ENCODE measurements around the gene NSMCE1.

DNA sequence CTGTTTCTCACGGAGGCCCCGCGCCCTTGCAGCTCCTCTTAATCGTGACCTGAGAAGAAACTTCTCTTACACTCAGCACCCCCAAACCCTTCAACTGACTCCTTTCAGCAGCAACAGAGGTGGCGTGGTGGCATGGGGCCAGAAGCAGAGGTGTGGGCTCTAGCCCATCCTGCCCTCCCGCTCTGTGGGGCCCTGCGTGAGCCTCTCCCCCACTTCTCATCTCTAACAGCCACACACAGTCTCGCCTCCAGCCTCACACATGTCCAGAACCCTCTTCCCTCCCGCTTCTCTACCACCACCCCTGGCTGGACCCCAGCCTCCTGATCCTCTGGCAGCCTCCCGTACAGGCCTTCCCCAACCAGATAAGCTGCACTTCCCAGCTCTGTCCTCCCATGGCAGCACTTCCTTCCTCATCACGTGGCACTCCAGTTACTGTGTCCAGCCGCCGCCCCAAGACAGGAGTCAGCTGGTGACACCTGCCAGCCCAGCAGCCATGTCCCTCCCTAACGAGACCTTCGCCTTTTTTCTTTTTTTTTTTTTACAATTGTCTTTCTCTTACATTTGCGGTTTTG is 30.5 kb downstream of the NSMCE1 start:
- TF ChIP-seq, protein P1, sequence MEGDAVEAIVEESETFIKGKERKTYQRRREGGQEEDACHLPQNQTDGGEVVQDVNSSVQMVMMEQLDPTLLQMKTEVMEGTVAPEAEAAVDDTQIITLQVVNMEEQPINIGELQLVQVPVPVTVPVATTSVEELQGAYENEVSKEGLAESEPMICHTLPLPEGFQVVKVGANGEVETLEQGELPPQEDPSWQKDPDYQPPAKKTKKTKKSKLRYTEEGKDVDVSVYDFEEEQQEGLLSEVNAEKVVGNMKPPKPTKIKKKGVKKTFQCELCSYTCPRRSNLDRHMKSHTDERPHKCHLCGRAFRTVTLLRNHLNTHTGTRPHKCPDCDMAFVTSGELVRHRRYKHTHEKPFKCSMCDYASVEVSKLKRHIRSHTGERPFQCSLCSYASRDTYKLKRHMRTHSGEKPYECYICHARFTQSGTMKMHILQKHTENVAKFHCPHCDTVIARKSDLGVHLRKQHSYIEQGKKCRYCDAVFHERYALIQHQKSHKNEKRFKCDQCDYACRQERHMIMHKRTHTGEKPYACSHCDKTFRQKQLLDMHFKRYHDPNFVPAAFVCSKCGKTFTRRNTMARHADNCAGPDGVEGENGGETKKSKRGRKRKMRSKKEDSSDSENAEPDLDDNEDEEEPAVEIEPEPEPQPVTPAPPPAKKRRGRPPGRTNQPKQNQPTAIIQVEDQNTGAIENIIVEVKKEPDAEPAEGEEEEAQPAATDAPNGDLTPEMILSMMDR (IDR thresholded peaks at IDR 0.05; ENCODE audit: borderline replicate concordance, extremely low read depth, low read length, poor library complexity, severe bottlenecking) = peak; percentile 18
- no peak for TF ChIP-seq EZH2 (IDR thresholded peaks at IDR 0.05; ENCODE audit: borderline replicate concordance, low read depth, low read length, severe bottlenecking)
